ENCODE data around the gene IRF2BPL.

IRF2BPL gene

DNA sequence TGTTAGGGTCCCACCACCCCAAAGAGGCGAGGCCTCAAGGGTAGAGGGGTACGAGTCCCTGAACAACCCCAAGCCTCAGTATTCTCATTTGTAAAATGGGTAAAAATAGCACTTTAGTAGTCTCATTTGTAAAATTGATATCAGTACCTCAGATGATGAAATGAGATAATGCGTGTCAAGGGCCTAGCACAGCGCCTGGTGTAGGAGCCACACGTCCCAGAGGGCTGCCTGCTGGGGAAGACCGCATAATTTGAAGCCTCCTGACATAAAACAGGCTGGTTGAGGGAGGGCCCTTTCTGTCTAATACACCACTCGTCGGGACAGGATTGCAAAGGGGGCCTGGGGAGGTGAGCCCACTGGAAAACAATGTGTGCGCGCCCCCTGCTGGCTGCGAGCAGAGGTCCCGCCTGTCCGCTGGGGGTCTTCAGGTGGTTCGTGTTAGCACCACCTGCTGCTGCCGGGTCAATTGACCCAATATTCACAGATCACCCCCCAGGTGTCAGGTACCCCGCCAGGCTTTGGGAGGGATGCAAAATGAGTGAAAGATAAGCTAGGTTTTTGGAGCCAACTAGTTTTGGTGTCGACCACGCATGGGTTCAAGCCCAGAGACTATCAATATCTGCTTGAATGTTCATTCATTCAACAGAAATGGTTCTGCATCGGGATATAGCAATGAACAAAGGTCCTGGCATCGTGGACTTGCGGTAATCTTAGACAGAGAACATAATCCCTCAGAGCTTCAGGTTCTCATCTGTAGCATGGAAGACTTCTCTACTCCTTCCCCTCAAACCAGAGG lies 24.7 kb upstream of the IRF2BPL start:
- Histone ChIP-seq H3K4me1 (ENCODE audit: control insufficient read depth, insufficient read depth, low read length) (peaks cover 18% of the 10 kb centered on the region), H3K9ac (ENCODE audit: low read length in 2 of 2) (no peak overlapping the region), H3K27me3 (ENCODE audit: control insufficient read depth in 1 of 2, insufficient read depth in 2 of 2, low read length in 2 of 2) (no peaks in the 10 kb centered on the region), H3K9me3 (ENCODE audit: control insufficient read depth in 2 of 2, low read length in 2 of 2) (peaks cover 0 to 3% of the 10 kb centered on the region in 2 donors), H3K27ac (ENCODE audit: low read length) (no peak overlapping the region), H3K4me3 (ENCODE audit: low read length in 2 of 2) (no peak overlapping the region), H3K36me3 (ENCODE audit: control insufficient read depth in 2 of 2, insufficient read depth in 2 of 2, low read length in 2 of 2) (no peaks in the 10 kb centered on the region)

GRCh38 chr14:77052281-77053044 lies 24.0 kb upstream of the IRF2BPL start:
- H3K9ac ChIP-seq (ENCODE audit: low read length in 2 of 2) = no peak overlapping the region
- peaks cover 18% of the 10 kb centered on the region for H3K4me1 ChIP-seq (ENCODE audit: control insufficient read depth, insufficient read depth, low read length)
- H3K36me3 ChIP-seq (ENCODE audit: control insufficient read depth in 2 of 2, insufficient read depth in 2 of 2, low read length in 2 of 2) = no peaks in the 10 kb centered on the region
- H3K9me3 ChIP-seq (ENCODE audit: control insufficient read depth in 2 of 2, low read length in 2 of 2) = peaks cover 0 to 3% of the 10 kb centered on the region in 2 donors
- H3K27ac ChIP-seq (ENCODE audit: low read length) = no peak overlapping the region
- no peak overlapping the region for H3K4me3 ChIP-seq (ENCODE audit: low read length in 2 of 2)
- no peaks in the 10 kb centered on the region for H3K27me3 ChIP-seq (ENCODE audit: control insufficient read depth in 1 of 2, insufficient read depth in 2 of 2, low read length in 2 of 2)

GRCh38 chr14:77051116-77051515 lies 22.6 kb upstream of the IRF2BPL start:
- Histone ChIP-seq H3K4me1 (ENCODE audit: control insufficient read depth, insufficient read depth, low read length) (peaks cover 18% of the 10 kb centered on the region), H3K9ac (ENCODE audit: low read length in 2 of 2) (no peak overlapping the region)

GRCh38 chr14:77046721-77047120 lies 18.2 kb upstream of the IRF2BPL start:
- H3K27me3 ChIP-seq (ENCODE audit: control insufficient read depth in 1 of 2, insufficient read depth in 2 of 2, low read length in 2 of 2) = no peaks in the 10 kb centered on the region
- H3K36me3 ChIP-seq (ENCODE audit: control insufficient read depth in 2 of 2, insufficient read depth in 2 of 2, low read length in 2 of 2) = no peaks in the 10 kb centered on the region
- no peak overlapping the region for H3K27ac ChIP-seq (ENCODE audit: low read length)
- H3K4me3 ChIP-seq (ENCODE audit: low read length in 2 of 2) = no peak overlapping the region
- no peak overlapping the region for H3K9ac ChIP-seq (ENCODE audit: low read length in 2 of 2)
- H3K4me1 ChIP-seq (ENCODE audit: control insufficient read depth, insufficient read depth, low read length) = peaks cover 44% of the 10 kb centered on the region
- H3K9me3 ChIP-seq (ENCODE audit: control insufficient read depth in 2 of 2, low read length in 2 of 2) = no peaks in the 10 kb centered on the region

More at GRCh38 chr14:77051116-77051515, 22.6 kb upstream of the IRF2BPL start:
- Histone ChIP-seq H3K36me3 (ENCODE audit: control insufficient read depth in 2 of 2, insufficient read depth in 2 of 2, low read length in 2 of 2) (no peaks in the 10 kb centered on the region), H3K9me3 (ENCODE audit: control insufficient read depth in 2 of 2, low read length in 2 of 2) (peaks cover 0 to 3% of the 10 kb centered on the region in 2 donors), H3K27me3 (ENCODE audit: control insufficient read depth in 1 of 2, insufficient read depth in 2 of 2, low read length in 2 of 2) (no peaks in the 10 kb centered on the region), H3K4me3 (ENCODE audit: low read length in 2 of 2) (no peak overlapping the region), H3K27ac (ENCODE audit: low read length) (no peak overlapping the region)

GRCh38 chr14:77045238-77046162 lies 17.0 kb upstream of the IRF2BPL start:
- no peaks in the 10 kb centered on the region for H3K36me3 ChIP-seq (ENCODE audit: control insufficient read depth in 2 of 2, insufficient read depth in 2 of 2, low read length in 2 of 2)

GRCh38 chr14:77044783-77045237 lies 16.3 kb upstream of the IRF2BPL start:
- Histone ChIP-seq H3K9me3 (ENCODE audit: control insufficient read depth in 2 of 2, low read length in 2 of 2) (no peaks in the 10 kb centered on the region), H3K36me3 (ENCODE audit: control insufficient read depth in 2 of 2, insufficient read depth in 2 of 2, low read length in 2 of 2) (no peaks in the 10 kb centered on the region), H3K4me1 (ENCODE audit: control insufficient read depth, insufficient read depth, low read length) (peaks cover 55% of the 10 kb centered on the region), H3K27me3 (ENCODE audit: control insufficient read depth in 1 of 2, insufficient read depth in 2 of 2, low read length in 2 of 2) (no peaks in the 10 kb centered on the region), H3K9ac (ENCODE audit: low read length in 2 of 2) (peak overlapping the region in 1 of 2 donors; percentile 12), H3K4me3 (ENCODE audit: low read length in 2 of 2) (no peak overlapping the region), H3K27ac (ENCODE audit: low read length) (peak overlapping the region; percentile 95)

More at GRCh38 chr14:77045238-77046162, 17.0 kb upstream of the IRF2BPL start:
- Histone ChIP-seq H3K27ac (ENCODE audit: low read length) (peak overlapping the region; percentile 95), H3K4me3 (ENCODE audit: low read length in 2 of 2) (no peak overlapping the region), H3K9ac (ENCODE audit: low read length in 2 of 2) (peak overlapping the region in 1 of 2 donors; percentile 12), H3K27me3 (ENCODE audit: control insufficient read depth in 1 of 2, insufficient read depth in 2 of 2, low read length in 2 of 2) (no peaks in the 10 kb centered on the region), H3K9me3 (ENCODE audit: control insufficient read depth in 2 of 2, low read length in 2 of 2) (no peaks in the 10 kb centered on the region), H3K4me1 (ENCODE audit: control insufficient read depth, insufficient read depth, low read length) (peaks cover 51% of the 10 kb centered on the region)

DNA sequence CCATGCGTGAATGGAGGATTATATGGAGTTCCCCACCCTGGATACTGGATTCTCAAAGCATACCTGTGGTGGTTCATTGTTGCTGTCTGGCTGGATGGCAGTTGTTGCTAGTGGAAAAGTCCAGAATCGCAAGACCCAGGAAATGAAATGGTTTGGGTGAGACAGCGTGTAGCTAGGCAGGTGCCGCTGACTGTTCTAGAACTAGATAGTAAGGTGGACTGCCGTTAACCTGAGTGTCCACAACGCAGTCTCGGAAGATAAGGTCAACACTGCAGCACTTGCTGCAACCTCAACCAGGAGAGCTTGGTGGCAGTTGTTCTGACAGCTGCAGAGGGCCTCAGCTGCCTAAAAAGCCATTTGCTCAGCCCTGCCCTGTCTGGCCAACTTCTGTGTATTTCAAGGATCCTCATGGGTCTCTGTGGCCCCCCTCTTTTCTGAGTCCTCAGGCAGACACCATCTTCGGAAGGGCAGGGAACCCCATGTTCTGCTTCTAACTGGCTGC lies 15.5 kb upstream of the IRF2BPL start:
- peak overlapping the region; percentile 95 for H3K27ac ChIP-seq (ENCODE audit: low read length)
- H3K27me3 ChIP-seq (ENCODE audit: control insufficient read depth in 1 of 2, insufficient read depth in 2 of 2, low read length in 2 of 2) = no peaks in the 10 kb centered on the region
- no peaks in the 10 kb centered on the region for H3K36me3 ChIP-seq (ENCODE audit: control insufficient read depth in 2 of 2, insufficient read depth in 2 of 2, low read length in 2 of 2)
- H3K4me1 ChIP-seq (ENCODE audit: control insufficient read depth, insufficient read depth, low read length) = peaks cover 63% of the 10 kb centered on the region
- peak overlapping the region; percentile 7 to 42 for H3K9ac ChIP-seq (ENCODE audit: low read length in 2 of 2)
- no peak overlapping the region for H3K4me3 ChIP-seq (ENCODE audit: low read length in 2 of 2)
- H3K9me3 ChIP-seq (ENCODE audit: control insufficient read depth in 2 of 2, low read length in 2 of 2) = no peaks in the 10 kb centered on the region

- H3K9ac ChIP-seq (ENCODE audit: low read length in 2 of 2) = peak overlapping the region; percentile 36 to 37
- H3K9me3 ChIP-seq (ENCODE audit: control insufficient read depth in 2 of 2, low read length in 2 of 2) = no peaks in the 10 kb centered on the region
- no peaks in the 10 kb centered on the region for H3K27me3 ChIP-seq (ENCODE audit: control insufficient read depth in 1 of 2, insufficient read depth in 2 of 2, low read length in 2 of 2)
- H3K27ac ChIP-seq (ENCODE audit: low read length) = peak overlapping the region; percentile 95
- no peaks in the 10 kb centered on the region for H3K36me3 ChIP-seq (ENCODE audit: control insufficient read depth in 2 of 2, insufficient read depth in 2 of 2, low read length in 2 of 2)
- H3K4me3 ChIP-seq (ENCODE audit: low read length in 2 of 2) = peak overlapping the region in 1 of 2 donors; percentile 49
- peaks cover 69% of the 10 kb centered on the region for H3K4me1 ChIP-seq (ENCODE audit: control insufficient read depth, insufficient read depth, low read length)
Measured at GRCh38 chr14:77043177-77043983, 14.9 kb upstream of the IRF2BPL start.

GRCh38 chr14:77041881-77042545 lies 13.5 kb upstream of the IRF2BPL start:
- Histone ChIP-seq H3K27me3 (ENCODE audit: control insufficient read depth in 1 of 2, insufficient read depth in 2 of 2, low read length in 2 of 2) (no peaks in the 10 kb centered on the region), H3K36me3 (ENCODE audit: control insufficient read depth in 2 of 2, insufficient read depth in 2 of 2, low read length in 2 of 2) (no peaks in the 10 kb centered on the region), H3K4me1 (ENCODE audit: control insufficient read depth, insufficient read depth, low read length) (peaks cover 83% of the 10 kb centered on the region), H3K9me3 (ENCODE audit: control insufficient read depth in 2 of 2, low read length in 2 of 2) (no peaks in the 10 kb centered on the region), H3K4me3 (ENCODE audit: low read length in 2 of 2) (no peak overlapping the region), H3K27ac (ENCODE audit: low read length) (peak overlapping the region; percentile 95), H3K9ac (ENCODE audit: low read length in 2 of 2) (peak overlapping the region; percentile 36 to 54)

Data from stomach smooth muscle (tissue), 2 donors.